GM23338 (cell line): ENCODE measurements around the gene PRKAR1B. TPM values are rescaled to one million over a fixed set of nuclear protein-coding genes. Genes with fewer than 3 reads are reported as not detected.

Experiments
- ATAC-seq: fragments of 200-7000 bp; cut with Tn5 transposase; 3 replicates; pipeline ENCODE4 v1.9.1; 2020
- DNase-seq: peaks from one replicate; pipeline ENCODE4 v3.0.0-alpha.2; 2015; ENCODE audit warnings: low spot score
- H2AFZ ChIP-seq: fragments of 200-600 bp; sonication (generic); 2 replicates; pipeline ENCODE4 v1.8.0; 2016; ENCODE audit warnings: antibody characterized with exemption, mild to moderate bottlenecking, moderate library complexity
- H3F3A ChIP-seq: fragments of 200-600 bp; sonication (generic); replicated peaks from 2 replicates; pipeline ENCODE4 v1.8.0; 2017; ENCODE audit warnings: antibody characterized with exemption, mixed run types, low read depth
- H3K27ac ChIP-seq: fragments of 200-600 bp; sonication (generic); 2 replicates; pipeline ENCODE4 v1.6.1; 2016; ENCODE audit warnings: low read depth
- H3K27me3 ChIP-seq: fragments of 200-600 bp; sonication (generic); 2 replicates; pipeline ENCODE4 v1.8.0; 2016; ENCODE audit warnings: mild to moderate bottlenecking, mixed run types, moderate library complexity; ENCODE audit not compliant: insufficient read depth
- H3K36me3 ChIP-seq: fragments of 200-600 bp; sonication (generic); 2 replicates; pipeline ENCODE4 v1.8.0; 2016; ENCODE audit warnings: mild to moderate bottlenecking; ENCODE audit not compliant: insufficient read depth
- H3K4me1 ChIP-seq: fragments of 200-600 bp; sonication (generic); 2 replicates; pipeline ENCODE4 v1.8.0; 2016; ENCODE audit warnings: mild to moderate bottlenecking, moderate library complexity; ENCODE audit not compliant: insufficient read depth
- H3K4me2 ChIP-seq: fragments of 200-600 bp; sonication (generic); 2 replicates; pipeline ENCODE4 v1.7.1; 2017; ENCODE audit warnings: mixed run types
- H3K4me3 ChIP-seq: fragments of 200-600 bp; sonication (generic); 2 replicates; pipeline ENCODE4 v1.6.1; 2016; ENCODE audit warnings: mixed run types
- H3K79me2 ChIP-seq: fragments of 200-600 bp; sonication (generic); replicated peaks from 2 replicates; pipeline ENCODE4 v1.8.0; 2017; ENCODE audit warnings: mild to moderate bottlenecking; ENCODE audit not compliant: insufficient read depth
- H3K9me2 ChIP-seq: fragments of 200-600 bp; sonication (generic); 2 replicates; pipeline ENCODE4 v1.8.0; 2017; ENCODE audit not compliant: insufficient read depth
- H4K20me1 ChIP-seq: fragments of 200-600 bp; sonication (generic); replicated peaks from 2 replicates; pipeline ENCODE4 v1.8.0; 2017; ENCODE audit warnings: mild to moderate bottlenecking; ENCODE audit not compliant: insufficient read depth
- H3K27ac Mint-ChIP-seq: 2 replicates; pipeline ENCODE4 v1.8.0; 2020; ENCODE audit warnings: inconsistent platforms, mild to moderate bottlenecking, moderate library complexity, mixed read lengths
- H3K27me3 Mint-ChIP-seq: 3 replicates; pipeline ENCODE4 v1.8.0; 2022; ENCODE audit warnings: low read depth, mild to moderate bottlenecking, moderate library complexity, mixed read lengths, inconsistent platforms; ENCODE audit not compliant: insufficient read depth, poor library complexity
- H3K36me3 Mint-ChIP-seq: 3 replicates; pipeline ENCODE4 v1.8.0; 2021; ENCODE audit warnings: low read depth, mild to moderate bottlenecking, inconsistent platforms, moderate library complexity, mixed read lengths
- H3K4me1 Mint-ChIP-seq: 3 replicates; pipeline ENCODE4 v1.8.0; 2020; ENCODE audit warnings: mild to moderate bottlenecking, inconsistent platforms, mixed read lengths
- H3K4me3 Mint-ChIP-seq: 3 replicates; pipeline ENCODE4 v1.8.0; 2021; ENCODE audit warnings: moderate library complexity, mild to moderate bottlenecking, inconsistent platforms, mixed read lengths
- H3K9me3 Mint-ChIP-seq: 3 replicates; pipeline ENCODE4 v1.8.0; 2020; ENCODE audit warnings: moderate library complexity, mild to moderate bottlenecking, inconsistent platforms, mixed read lengths
- CREB1 ChIP-seq: fragments of 250-450 bp; sonication (Bioruptor Pico); IDR thresholded peaks from 2 replicates; pipeline ENCODE4 v1.5.0; 2020; ENCODE audit warnings: low read depth, mild to moderate bottlenecking, moderate library complexity
- CTCF ChIP-seq, 2 experiments: fragments of 200-600 bp in 1 of 2; sonication (generic) in 1 of 2; conservative IDR thresholded peaks; 2 replicates each; pipeline versions ENCODE4 v1.5.1 to v1.6.1; 2016 to 2017; ENCODE audit warnings: antibody characterized with exemption in 2 of 2, low read depth in 2 of 2, mild to moderate bottlenecking in 2 of 2, moderate library complexity in 1 of 2
- ETS1 ChIP-seq: IDR thresholded peaks from 2 replicates; pipeline ENCODE4 v1.6.1; 2016; ENCODE audit warnings: antibody characterized with exemption
- EZH2 ChIP-seq: fragments of 200-600 bp; sonication (generic); IDR thresholded peaks from one replicate; pipeline ENCODE4 v1.8.0; 2017; ENCODE audit warnings: antibody characterized with exemption, mild to moderate bottlenecking, low read depth; ENCODE audit not compliant: unreplicated experiment
- EZH2phosphoT487 ChIP-seq: fragments of 200-600 bp; sonication (generic); IDR thresholded peaks from one replicate; pipeline ENCODE4 v1.8.1; 2018; ENCODE audit warnings: antibody characterized with exemption; ENCODE audit not compliant: unreplicated experiment
- JUNB ChIP-seq: IDR thresholded peaks from one replicate; pipeline ENCODE4 v1.6.1; 2016; ENCODE audit warnings: antibody characterized with exemption; ENCODE audit not compliant: unreplicated experiment
- NANOG ChIP-seq: IDR thresholded peaks from 2 replicates; pipeline ENCODE4 v1.6.1; 2016; ENCODE audit warnings: antibody characterized with exemption, borderline replicate concordance
- POLR2AphosphoS5 ChIP-seq: IDR thresholded peaks from 2 replicates; pipeline ENCODE4 v1.6.1; 2016; ENCODE audit warnings: antibody characterized with exemption, low read depth
- STAT1 ChIP-seq: IDR thresholded peaks from one replicate; pipeline ENCODE4 v1.6.1; 2016; ENCODE audit warnings: antibody characterized with exemption; ENCODE audit not compliant: unreplicated experiment
- ZNF114 ChIP-seq: fragments of 250-450 bp; sonication (Bioruptor Pico); IDR thresholded peaks from 2 replicates; pipeline ENCODE4 v1.5.0; 2020; ENCODE audit warnings: mild to moderate bottlenecking, moderate library complexity
- ZNF331 ChIP-seq: fragments of 250-450 bp; sonication (Bioruptor Pico); IDR thresholded peaks from 2 replicates; pipeline ENCODE4 v1.5.0; 2020; ENCODE audit warnings: low read depth, mild to moderate bottlenecking, moderate library complexity
- ZNF462 ChIP-seq: fragments of 250-450 bp; sonication (Bioruptor Pico); IDR thresholded peaks from 2 replicates; pipeline ENCODE4 v1.5.0; 2020; ENCODE audit warnings: mild to moderate bottlenecking, moderate library complexity
- polyA plus RNA-seq: library from polyadenylated mRNA; unstranded; fragments of >200 nt; fragmentation: Nextera tagmentation; extraction: Ambion mirVana; gene quantifications from 2 replicates; pipeline ENCODE4 v1.2.1, GENCODE V29; 2016
- total RNA-seq: library from RNA; depleted of rRNA; stranded (reverse); fragments of >200 nt; shearing (Covaris generic); gene quantifications from 2 replicates; pipeline ENCODE4 v1.2.3, GENCODE V29; 2014

The PRKAR1B gene
- total and polyA plus RNA-seq, 2 experiments from 2014 or later: 35.7 to 36.7 TPM

- no peak for TF ChIP-seq ZNF331
These were observed 4.5 kb upstream of the PRKAR1B start (continued) for GRCh38 chr7:731440-732085.

GRCh38 chr7:730501-731439 is 3.7 kb upstream of the PRKAR1B start:
- Histone ChIP-seq H3K4me1 (peaks cover 2% of the 10 kb centered on the region; the same call in 1 of the 2 replicates), H3F3A (no peaks in the 10 kb centered on the region), H3K4me3 (no peak overlapping the region), H4K20me1 (peaks cover 9% of the 10 kb centered on the region; the same call in 1 of the 2 replicates), H3K4me2 (no peak overlapping the region), H3K79me2 (peaks cover 83% of the 10 kb centered on the region), H3K9me2 (no peaks in the 10 kb centered on the region), H3K27ac (no peak overlapping the region), H3K27me3 (no peaks in the 10 kb centered on the region), H3K36me3 (peaks cover 3% of the 10 kb centered on the region; the same call in 1 of the 2 replicates), H2AFZ (no peak overlapping the region)
- no peak for ATAC-seq
- Mint-ChIP-seq H3K9me3 (peaks cover 5% of the 10 kb centered on the region), H3K4me1 (peaks cover 12% of the 10 kb centered on the region), H3K36me3 (peaks cover 26% of the 10 kb centered on the region), H3K27ac (no peak overlapping the region; the same call in 1 of the 2 replicates), H3K27me3 (peaks cover 9% of the 10 kb centered on the region), H3K4me3 (no peak overlapping the region; the same call in 2 of the 3 replicates)
- DNase-seq: no peak
- no peak for TF ChIP-seq EZH2
- no peak for TF ChIP-seq EZH2phosphoT487
- TF ChIP-seq STAT1: no peak
- TF ChIP-seq ZNF114: no peak
- no peak for TF ChIP-seq NANOG
- TF ChIP-seq ETS1: no peak
- TF ChIP-seq CREB1 (CRISPR knock-in tag): no peak
- TF ChIP-seq CTCF (conservative IDR thresholded peaks at IDR 0.05; ENCODE audit: low read depth in 2 of 2): no peak
- no peak for TF ChIP-seq JUNB
- no peak for TF ChIP-seq ZNF331
- TF ChIP-seq POLR2AphosphoS5: no peak
- no peak for TF ChIP-seq ZNF462 (CRISPR knock-in tag)
